HG03457 (cell line): ENCODE measurements around the gene TMEM170A.
"Not testable (repeated sequence)": the region's sequence is repeated elsewhere in the genome, so short reads cannot be mapped to it uniquely, and the experiment has no call there.

Experiments
- ATAC-seq: cut with Tn5 transposase; IDR thresholded peaks from one replicate; pipeline ENCODE4 v1.9.1; 2021; ENCODE audit warnings: moderate number of reproducible peaks; ENCODE audit not compliant: unreplicated experiment

Gene TMEM170A

DNA sequence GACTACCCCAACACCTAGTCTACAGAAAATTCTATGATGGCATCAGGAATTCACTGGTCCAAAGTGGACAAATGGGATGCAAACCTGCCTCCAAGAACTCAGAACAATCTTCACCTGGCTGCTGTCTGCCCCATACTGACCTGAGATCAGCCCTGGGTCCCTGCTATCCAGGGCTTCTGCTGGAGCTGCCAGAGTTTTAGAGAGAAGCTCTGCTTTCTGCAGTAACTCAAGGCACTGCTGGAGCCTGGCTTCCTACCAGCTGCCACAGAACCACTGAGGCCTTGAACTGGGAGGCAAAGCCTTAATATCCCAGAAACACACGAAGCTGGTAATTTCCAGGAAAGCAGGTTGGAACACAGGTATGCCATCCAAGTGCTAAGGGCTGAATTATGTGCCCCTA, 7.5 kb downstream of the TMEM170A start:
- ATAC-seq = no peak

DNA sequence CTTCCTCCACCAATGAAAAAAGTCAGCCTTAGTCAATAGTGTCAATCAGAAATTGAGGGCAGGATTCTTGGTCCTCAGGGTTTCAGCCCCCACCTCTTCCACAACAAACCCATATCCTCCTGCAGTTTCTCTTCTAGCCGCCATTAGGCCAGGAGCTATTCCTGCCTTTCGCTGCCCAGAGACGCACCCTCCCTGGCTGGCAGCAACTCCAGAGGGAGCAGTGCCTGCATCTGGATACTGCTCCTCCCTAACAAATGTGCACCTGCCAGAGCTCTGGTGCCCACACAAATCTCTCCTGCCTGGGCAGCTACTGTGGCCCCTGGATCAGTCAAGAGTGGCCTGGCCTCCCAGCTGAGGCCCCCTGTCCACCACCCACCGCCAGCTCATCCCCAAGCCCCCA, 8.0 kb downstream of the TMEM170A start:
- not testable (repeated sequence) for ATAC-seq

DNA sequence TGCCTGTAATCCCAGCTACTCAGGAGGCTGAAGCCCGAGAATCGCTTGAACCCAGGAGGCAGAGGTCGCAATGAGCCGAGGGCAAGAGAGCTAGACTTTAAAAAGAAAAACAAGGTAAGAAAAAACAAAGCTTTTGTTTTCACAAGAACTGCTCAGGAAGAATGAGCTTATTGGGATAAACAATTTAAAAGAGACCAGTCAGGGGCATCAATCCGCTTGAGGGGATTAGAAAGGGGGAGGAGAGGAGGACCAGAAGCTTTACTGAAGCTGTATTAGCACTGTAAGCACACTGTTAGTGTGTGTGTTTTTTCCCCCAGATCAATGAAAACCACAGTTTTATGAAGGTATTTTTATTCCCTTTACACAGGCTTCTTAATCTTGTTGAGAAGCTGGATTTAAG, 8.8 kb downstream of the TMEM170A start:
- ATAC-seq = no peak

DNA sequence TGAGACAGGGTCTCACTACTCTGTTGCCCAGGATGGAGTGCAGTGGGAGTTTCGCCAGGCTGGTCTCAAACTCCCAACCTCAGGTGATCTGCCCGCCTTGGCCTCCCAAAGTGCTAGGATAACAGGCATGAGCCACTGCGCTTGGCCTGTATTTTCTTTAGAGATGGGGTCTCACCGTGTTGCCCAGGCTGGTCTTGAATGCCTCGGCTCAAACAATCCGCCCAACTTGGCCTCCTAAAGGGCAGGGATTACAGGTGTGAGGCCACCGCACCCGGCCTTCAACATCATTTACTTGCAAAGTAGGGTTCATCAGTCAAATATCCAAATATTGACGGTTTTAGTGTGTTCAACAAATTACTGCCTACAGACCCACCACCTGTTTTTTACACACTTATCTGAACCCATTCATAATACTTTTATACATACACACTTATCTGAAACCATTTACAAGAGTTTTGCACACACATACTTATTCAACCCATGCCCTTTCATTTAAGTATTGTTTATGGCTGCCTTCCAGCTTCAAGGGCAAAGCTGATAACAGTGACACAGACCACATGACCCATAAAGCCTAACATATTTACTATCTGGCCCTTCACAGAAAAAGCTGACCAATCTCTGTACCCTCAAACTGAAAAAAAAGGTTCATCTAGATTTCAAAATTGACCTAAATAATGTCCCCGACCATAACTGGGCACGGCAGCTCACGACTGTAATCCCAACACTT, 11.9 kb downstream of the TMEM170A start:
- no peak for ATAC-seq

DNA sequence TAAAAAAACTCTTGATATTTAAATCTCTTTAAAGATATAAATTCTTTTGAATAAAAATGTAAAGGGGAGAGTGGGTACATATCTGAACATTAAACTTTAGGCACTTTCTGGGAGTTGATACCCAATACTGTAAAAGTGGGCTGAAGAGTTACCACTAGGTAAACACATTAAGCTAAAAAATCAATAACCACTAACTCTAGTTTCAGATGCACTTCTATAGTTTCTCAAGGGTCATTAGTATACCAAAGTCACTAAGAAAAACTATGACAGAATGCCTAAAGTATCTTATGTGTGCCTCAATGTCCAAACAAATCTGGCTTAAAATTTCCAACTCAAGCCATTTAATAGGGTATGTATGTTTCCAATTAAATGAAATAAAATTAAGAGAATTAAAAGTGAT, 18.1 kb downstream of the TMEM170A start:
- no peak for ATAC-seq

DNA sequence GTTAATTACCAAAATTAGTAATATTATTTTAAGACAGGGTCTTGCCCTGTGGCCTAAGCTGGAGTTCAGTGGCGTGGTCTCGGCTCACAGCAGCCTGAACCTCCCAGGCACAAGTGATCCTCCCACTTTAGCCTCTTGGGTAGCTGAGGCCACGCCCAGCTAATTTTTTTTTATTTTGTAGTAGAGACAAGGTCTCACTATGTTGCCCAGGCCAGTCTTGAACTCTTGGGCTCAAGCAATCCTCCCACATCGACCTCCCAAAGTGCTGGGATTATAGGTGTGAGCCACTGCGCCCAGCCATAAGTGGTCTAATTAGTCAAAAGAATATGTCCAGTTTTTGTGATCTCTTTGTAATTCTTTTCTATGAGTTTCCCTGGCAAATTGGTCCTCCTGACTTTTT, 19.2 kb downstream of the TMEM170A start:
- no peak for ATAC-seq

DNA sequence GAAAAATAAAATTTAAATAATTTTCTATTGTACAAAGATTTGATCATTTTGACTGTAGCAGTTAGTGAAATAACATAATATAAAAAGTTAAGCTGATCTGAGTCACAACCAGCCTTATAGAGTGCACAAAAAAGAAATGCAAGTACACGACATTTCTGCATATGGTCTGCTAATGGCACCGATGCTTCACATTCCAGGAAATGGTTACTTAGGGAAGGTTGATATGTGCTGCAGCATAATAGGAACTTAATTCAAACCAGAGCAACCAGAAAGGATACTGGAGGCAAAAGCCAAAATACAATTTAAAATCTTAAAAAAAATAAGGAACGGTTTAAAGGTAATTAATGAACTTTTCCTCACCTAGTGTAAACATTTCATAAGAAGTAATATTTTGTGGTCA, 21.2 kb downstream of the TMEM170A start:
- ATAC-seq = no peak

DNA sequence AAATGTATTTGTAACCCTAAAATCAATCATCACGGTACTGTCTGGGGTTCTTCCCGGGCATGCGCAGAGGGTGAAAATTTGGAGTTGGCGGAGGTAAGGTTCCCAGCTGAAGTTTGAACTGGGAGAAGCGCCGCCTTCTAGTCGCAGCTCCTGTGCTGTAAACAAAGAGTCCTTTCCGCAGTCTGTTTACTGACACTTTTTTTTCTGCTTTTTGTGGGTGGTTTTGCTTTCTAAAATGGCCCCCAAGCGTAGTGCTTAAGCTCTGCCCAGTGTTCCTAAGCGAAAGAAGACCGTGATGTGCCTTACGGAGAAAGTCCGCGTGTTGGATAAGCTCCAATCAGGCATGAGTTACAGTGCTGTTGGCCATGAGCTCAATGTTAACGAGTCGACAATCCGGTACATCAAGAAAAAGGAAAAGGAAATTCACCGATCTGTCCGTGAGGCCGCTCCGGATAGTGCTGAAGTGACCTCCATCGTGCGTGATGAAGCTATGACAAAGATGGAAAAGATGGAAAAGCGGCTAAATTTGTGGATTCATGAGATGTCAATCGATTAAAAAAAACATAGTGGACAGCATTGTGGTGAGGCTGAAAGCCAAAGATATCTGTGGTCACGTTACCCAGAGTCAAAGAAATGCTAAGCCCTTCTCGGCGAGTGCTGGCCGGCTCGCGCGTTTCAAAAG, 30.6 kb downstream of the TMEM170A start:
- peak; percentile 53 for ATAC-seq

DNA sequence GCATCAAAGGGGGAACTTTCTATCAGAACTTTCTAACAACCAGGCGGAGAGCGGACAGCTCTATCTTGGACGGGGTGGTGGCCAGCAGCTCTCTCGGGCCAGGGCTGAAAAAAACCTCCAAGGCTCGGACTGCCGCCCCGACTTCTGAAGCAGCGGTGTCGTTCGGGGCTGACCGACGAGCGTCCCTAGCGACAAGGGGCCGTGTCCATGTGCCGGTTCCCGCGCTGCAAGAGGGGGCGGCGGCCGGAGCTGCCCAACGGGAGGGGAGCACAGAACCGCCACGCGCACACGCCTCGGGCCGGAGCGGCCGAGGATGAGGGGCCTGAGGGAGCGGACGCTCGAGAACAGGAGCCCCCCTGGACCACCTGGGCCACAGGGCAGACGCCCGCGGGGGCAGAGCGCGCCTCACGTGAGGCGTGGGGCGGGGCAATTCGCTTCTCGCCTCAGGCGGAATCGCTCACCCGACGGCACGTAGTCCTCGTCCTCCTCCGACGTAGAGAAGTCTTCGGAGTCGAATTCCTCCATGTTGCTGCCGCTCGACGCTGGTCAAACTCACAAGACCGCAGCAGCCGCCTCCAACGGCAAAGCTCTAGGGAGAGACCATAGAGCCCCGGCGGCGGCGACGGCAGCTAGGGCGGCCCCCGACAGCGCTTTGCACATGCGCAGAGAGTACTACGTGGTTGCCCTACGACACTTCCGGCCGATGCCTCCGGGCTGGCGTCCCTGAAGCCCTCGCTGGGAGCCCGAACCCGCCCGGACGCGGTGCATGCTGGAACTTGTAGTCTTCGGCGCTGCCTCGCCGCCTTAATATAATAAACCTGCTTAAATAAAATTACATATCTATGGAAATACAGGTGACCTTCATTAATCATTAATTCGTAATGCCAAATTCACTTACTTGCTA, 31.4 kb downstream of the TMEM170A start, which contains the start of gene CFDP1:
CFDP1 (minus strand) TSS at position 676 of the 904 bp plus-strand sequence; CDS start at position 525, 151 bp downstream.
- peak; percentile 94 for ATAC-seq

DNA sequence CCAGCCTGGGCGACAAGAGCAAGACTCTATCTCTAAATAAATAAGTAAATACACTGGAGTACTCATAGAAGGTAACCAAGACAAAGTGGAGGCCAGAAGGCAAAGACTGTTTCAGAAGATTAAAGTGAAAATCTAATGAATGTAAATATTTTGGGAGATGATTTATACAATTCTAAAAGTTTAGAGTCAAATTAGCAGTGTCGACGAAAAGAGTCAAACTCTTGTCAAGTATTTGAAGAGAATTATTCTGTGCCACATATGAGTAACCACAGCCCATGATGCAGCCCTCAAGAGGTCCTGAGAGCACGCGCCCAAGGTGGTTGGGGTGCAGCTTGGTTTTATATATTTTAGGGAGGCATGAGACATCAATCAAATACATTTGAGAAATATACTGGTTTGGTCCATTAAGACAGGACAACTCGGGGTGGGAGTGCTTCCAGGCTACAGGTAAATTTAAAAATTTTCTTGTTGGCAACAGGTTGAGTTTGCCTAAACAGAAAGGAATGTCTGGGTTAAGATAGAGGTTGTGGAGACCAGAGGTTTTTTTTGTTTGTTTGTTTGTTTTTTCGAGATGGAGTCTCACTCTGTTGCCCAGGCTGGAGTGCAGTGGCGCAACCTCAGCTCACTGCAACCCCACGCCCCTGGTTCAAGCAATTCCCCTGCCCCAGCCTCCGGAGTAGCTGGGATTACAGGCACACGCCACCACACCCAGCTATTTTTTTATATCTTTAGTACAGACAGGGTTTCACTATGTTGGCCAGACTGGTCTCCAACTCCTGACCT, 34.7 kb downstream of the TMEM170A start:
- ATAC-seq = no peak

DNA sequence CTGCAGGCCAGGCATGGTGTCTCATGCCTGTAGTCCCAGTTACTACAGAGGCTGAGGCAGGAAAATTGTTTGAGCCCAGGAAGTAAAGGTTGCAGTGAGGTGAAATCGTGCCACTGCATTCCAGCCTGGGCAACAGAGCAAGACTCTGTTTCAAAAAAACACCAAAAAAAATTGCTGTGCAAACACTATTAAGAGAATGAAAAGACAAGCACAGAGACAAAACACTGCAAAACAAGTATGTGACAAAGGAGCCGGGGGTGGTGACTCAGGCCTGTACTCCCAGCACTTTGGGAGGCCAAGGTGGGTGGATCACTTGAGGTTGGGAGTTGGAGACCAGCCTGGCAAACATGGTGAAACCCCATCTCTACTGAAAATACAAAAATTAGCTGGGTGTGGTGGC, 38.0 kb downstream of the TMEM170A start:
- ATAC-seq = not testable (repeated sequence)

DNA sequence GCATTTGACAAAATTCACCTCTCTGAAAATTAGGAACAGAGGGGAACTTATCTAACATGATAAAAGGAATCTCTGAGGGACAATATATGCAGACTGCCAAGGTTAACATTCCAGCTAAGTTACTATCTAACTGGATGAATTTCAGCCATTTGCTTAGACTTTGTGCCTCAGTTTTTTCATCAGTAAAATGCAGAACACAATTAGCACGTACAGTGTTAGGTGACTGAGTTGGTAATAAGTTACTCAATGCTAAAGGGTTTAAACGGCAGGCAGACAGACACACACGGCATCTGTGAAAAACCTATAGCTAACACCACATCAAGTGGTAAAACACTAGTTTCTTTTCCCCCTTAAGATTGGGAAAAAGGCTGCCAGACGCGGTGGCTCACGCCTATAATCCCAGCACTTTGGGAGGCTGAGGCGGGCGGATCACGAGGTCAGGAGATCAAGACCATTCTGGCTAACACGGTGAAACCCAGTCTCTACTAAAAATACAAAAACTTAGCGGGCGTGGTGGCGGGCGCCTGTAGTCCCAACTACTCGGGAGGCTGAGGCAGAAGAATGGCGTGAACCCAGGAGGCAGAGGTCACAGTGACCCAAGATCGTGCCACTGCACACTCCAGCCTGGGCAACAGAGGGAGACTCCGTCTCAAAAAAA, 40.3 kb downstream of the TMEM170A start:
- not testable (repeated sequence) for ATAC-seq

DNA sequence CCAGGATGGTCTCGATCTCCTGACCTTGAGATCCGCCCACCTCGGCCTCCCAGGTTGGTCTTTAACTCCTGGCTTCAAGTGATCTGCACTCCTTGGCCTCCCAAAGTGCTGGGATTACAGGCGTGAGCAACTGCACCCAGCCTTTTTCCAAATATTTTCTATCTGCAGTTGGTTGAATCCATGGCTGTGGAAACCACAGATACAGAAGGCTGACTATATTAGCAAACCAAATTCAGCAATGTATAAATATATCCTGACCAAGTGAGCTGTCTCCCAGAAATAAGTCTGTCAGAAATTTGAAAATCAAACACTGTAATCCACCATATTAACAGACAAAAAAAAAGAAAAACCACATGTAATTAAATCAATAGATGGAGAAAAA, 40.8 kb downstream of the TMEM170A start:
- no peak for ATAC-seq

DNA sequence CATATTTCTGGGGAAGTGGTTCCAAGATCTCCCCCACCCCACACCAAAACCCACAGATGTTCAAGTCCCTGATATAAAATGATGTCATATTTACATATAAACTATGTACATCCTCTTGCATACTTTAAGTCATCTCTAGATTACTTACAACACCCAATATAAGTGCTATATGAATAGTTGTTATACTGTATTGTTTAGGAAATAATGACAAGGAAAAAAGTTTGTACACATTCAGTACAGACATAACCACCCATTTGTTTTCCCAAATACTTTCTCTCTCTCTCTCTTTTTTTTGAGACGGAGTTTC, 42.7 kb downstream of the TMEM170A start:
- ATAC-seq = no peak

DNA sequence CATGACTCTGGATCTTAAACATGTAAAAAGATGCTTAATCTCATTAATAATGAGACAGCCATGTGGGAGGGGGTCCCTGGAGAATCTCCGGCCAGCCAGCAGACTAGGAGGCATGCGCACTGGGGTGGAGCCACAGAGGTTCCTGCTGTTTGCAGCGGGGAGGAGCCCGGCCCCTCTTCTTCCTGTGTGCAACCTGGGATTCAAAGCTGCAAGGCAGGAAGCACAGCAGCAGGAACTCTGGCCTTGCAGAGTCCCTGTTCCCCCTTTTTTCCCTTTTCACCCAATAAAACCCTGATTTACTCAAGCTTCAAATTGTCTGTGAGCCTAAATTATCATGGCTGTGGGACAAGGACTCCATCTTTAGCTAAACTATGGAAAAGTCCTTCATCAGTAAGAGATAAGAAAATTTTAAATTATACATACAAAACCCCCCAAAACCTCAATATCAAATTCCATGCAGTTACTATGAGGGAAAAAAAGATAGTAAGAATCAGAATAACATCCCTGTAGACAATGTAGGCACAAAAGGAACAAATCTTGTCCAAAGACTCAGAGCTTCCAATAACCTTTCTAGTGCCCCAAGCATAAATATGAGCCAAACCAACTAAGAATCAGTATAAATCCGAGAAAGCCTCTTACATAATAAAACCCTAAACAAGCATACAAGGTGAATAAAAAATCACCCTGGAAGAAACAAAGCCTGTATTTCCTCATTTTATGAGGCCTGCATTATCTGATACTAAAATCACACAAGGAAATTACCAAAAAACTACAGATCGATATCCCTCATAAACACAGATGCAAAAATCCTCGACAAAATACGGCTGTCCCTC, 43.3 kb downstream of the TMEM170A start:
- peak; percentile 77 for ATAC-seq

DNA sequence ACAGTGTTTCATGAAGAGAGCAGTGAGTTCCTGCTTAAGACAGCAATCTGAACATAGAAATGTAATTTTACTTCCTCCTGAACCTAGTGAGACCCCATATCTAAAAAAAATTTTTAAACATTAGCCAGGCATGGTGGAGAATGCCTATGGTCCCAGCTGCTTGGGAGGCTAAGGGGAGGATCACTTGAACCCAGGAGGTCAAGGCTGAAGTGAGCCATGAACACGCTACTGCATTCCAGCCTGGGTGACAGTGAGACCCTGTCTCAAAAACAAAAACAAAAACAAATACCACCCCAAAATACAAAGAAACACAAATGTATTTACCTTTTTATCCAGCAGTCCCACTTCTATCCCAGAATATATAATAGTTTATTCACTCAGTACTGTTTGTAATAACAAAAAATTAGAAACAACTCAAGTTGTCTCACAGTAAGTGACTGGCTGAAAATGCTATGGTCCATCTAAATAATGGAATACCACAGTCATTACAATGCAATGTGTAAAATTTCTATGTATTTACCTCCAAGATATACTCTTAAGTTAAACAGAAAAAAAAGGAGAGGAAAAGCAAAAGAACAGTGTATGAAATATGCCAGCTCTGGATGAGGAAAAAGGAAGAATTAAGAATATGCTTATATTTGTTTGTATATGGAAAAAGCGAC, 47.5 kb downstream of the TMEM170A start:
- no peak for ATAC-seq

DNA sequence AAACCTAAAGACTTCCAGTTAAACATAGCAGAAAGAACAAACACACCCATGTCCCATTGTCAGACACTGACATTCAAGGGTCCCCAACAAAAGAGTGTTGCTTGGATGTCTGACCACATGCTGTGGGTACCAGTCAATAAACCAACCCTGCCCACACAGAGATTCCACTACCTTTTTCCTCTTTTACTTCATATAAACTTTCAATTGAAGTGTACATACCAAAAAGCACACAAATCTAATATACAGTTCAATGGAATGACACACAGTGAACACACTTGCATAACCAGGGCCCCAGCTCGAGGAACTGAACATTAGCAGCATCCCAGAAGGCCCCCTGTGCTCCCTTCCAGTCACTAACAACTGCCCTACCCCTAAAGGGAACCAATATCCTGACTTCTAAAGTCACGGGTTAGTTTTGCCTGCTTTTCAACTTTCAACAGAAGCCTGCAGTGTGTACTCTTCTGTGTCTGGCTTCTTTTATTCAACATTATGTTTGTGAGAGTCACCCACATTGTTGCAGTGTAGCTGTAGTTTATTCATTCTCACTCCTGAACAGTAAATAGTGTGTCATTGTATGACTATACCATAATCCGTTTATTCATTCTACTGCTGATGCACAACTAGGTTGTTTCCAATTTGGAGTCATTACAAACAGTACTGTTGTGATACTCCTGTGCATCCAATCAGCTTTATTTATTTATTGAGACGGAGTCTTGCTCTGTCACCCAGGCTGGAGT, 49.2 kb downstream of the TMEM170A start:
- no peak for ATAC-seq

DNA sequence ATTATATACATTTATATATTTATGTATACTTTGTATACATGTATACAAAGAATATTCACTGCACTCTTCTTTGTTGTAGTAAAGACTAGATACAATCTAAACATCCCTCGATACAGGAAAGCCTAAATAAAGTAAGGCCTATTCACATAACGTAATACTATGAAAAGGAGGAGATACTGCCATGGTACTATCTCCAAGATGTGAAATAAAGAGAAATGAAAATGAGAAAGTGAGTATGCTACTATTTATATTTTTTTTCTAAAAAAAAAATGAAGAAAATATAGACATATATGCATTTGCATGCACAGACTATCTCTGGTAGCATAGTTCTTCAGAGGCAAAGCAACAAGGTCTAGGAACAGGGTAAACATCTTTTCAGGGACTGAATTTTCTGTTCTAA, 50.5 kb downstream of the TMEM170A start:
- ATAC-seq = no peak
